ENCODE measurements around the gene A2ML1.
"Not testable (repeated sequence)": the region's sequence is repeated elsewhere in the genome, so short reads cannot be mapped to it uniquely, and the experiment has no call there.

Gene A2ML1

DNA sequence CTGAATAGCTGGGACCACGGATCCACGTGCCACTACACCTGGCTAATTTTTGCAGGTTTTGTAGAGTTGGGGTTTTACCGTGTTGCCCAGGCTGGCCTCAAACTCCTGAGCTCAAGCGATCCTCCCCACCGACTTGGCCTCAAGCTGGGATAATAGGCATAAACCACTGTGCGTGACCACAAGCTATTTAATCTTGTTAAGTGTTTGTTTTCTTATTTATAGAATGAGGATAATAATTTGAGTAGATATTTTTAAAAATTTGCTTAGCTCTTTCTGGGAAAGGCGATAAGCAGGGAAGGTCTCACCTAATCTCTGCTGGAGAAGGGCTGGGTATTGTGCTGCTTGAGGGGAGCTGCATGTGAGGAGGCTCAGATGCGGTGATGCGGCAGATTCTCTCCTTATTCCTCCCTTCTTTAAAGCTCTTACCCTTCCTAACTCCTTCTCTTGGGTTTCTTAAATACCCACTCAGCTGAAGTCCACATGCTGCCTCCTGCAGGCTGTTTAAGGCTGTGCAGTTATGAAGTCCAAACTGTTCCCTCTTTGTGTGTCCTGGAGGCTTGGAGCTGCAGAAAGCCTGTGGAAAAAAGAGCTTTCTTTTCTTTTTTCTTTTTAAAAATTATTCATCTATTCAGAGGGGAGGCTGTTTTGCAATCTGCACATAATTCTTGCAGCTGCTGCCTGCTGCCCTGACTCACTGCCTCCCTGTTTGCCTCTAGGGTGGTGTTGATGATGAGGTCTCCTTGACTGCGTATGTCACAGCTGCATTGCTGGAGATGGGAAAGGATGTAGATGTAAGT lies 37.9 kb downstream of the A2ML1 start:
- peak; percentile 1 to 39 for DNase-seq

DNA sequence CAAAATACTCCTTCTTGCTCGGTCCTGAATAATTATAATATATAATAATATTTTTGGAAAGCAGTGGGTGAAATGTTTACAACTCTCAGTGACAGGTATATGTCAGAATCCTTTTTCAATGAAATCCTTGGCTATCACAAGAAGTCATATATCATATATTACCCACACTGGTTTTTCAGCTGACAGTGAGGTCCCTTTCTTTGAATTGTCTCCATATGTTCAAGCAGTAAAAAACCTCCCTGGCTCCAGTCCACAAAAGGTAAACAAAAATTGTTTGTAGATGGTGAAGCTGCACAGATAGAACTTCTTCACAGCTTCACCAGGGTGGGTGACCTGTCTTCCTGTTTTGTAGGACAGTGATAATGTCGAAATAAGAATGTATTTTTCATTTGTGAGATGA lies 44.0 kb downstream of the A2ML1 start:
- DNase-seq, result no peak

GRCh38 chr12:8867009-8867408 lies 44.6 kb downstream of the A2ML1 start:
- DNase-seq, result no peak

- no peak for DNase-seq
Observed at GRCh38 chr12:8867786-8868185, 45.4 kb downstream of the A2ML1 start.

DNA sequence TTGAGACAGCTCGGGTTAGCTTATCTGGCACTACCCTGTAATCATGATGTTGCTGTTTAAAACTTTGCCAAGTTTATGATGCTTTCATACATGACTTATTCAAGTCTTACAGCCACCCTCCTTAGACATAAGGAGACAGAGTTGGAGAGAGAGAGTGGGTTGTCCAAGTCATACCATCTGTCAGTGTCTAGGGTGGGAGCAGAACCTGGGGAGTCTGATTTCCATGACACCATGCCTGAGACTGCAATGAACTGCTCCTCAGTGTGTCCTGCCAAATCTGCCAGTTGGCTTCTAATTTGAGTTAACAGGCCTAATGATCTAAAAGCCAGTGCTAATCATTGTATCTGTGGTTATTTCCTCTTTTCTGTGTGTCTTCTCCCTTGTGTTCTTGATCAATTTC lies 48.2 kb downstream of the A2ML1 start:
- DNase-seq, result no peak

DNA sequence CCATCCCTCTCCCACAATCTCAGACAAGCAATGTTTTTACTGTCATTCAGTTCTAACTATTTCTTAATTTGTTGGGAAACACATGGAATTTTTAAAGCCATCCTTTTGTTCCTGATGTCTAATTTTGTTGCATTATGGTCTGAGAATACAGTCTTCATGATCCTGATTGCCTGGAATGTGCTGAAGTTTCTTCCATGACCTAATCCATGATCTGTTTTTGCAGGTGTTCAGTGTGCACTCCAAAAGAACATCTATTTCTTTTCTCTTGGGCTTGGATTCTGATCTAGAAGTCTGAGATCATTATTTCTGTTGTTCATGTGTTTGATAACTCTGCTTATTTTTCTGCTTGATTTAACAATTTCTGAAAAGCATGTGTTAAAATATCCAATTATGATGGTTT lies 48.6 kb downstream of the A2ML1 start:
- DNase-seq, result no peak

- DNase-seq, result no peak
Observed at GRCh38 chr12:8876887-8877286, 54.5 kb downstream of the A2ML1 start.

- DNase-seq, result no peak
Observed at GRCh38 chr12:8886502-8887284, 64.3 kb downstream of the A2ML1 start.

DNA sequence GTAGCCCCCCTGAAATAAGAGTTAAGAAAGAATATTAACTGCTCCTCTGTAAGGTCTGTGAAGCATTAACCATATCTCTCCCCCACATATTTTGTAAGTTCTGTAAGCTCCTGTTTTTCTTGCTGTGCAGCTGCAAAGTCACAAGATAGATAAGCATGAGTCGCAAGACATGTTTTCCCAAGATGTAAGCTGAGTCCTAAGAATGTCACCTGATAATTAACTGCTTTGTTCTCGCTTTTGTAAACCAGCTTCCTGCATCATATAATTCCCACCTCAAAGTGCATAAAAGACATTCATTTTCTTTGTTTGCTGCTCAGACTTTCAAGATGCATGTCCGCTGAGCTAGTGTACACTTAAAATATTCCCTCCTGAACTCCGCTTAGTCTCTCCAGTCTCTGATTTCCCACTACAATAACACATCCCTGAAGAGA lies 64.9 kb downstream of the A2ML1 start:
- no peak for DNase-seq

GRCh38 chr12:8890313-8891085 lies 68.1 kb downstream of the A2ML1 start:
- peak; percentile 9 to 46 for DNase-seq

- no peak for DNase-seq
Observed at GRCh38 chr12:8891976-8892375, 69.6 kb downstream of the A2ML1 start.

DNA sequence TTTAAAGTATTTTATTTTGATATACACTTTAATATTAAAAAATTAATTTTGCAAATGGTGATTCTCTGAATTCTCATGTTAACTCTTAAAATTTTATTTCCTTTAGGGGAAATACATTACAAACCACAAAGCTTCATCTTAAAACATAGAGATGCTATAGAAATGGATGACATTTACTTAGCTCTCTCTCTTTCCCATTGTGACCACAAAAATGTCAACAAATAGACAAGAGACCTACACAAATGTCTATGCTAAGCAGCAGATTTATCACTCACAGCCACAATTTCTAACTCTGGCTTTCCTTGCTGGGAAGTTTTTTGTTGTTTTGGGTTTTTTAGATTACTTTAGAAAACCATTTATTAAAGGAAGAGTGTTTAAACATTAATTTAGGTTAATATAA lies 72.0 kb downstream of the A2ML1 start:
- DNase-seq, result no peak

- no peak for DNase-seq
Observed at GRCh38 chr12:8894986-8895385, 72.6 kb downstream of the A2ML1 start.

DNA sequence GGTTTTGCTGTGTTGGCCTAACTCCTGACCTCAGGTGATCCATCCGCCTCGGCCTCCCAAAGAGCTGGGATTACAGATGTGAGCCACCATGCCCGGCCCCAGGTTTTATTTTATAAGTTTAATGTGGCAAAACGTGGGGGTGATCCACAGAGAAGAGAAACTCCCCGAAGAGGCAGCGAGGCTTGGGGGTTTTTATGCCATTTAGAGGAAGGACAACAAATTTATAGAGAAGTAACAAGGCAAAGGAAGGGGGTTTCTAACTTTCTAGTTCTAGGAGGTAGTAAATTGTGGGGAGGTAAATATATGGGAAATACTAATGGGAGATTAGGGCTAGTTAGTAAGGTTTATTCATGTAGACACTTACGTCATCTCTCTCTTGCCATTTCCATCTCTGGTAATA lies 74.7 kb downstream of the A2ML1 start:
- DNase-seq, result no peak

DNA sequence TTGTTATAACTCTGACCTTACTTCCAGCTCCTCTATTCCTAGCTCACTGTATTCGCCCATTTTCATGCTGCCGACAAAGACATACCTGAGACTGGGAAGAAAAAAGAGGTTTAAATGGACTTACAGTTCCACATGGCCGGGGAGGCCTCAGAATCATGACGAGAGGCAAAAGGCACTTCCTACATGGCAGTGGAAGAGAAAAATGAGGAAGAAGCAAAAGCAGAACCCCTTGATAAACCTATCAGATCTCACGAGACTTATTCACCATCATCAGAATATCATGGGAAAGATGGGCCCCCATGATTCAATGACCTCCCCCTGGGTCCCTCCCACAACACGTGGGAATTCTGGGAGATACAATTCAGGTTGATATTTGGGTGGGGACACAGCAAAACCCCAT lies 77.4 kb downstream of the A2ML1 start:
- DNase-seq, result no peak

DNA sequence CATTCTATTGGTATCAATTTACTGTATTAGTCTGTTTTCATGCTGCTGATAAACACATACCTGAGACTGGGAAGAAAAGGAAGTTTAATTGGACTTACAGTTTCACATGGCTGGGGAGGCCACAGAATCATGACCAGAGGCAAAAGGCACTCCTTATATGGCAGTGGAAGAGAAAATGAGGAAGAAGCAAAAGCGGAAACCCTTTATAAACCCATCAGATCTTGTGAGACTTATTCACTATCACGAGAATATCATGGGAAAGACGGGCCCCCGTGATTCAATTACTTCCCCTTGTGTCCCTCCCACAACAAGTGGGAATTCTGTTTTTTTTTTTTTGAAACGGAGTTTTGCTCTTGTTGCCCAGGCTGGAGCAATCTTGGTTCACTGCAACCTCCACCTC lies 80.3 kb downstream of the A2ML1 start:
- not testable (repeated sequence) for DNase-seq

- no peak for DNase-seq
Observed at GRCh38 chr12:8903646-8904045, 81.2 kb downstream of the A2ML1 start.

GRCh38 chr12:8904665-8905064 lies 82.2 kb downstream of the A2ML1 start:
- DNase-seq, result no peak

DNA sequence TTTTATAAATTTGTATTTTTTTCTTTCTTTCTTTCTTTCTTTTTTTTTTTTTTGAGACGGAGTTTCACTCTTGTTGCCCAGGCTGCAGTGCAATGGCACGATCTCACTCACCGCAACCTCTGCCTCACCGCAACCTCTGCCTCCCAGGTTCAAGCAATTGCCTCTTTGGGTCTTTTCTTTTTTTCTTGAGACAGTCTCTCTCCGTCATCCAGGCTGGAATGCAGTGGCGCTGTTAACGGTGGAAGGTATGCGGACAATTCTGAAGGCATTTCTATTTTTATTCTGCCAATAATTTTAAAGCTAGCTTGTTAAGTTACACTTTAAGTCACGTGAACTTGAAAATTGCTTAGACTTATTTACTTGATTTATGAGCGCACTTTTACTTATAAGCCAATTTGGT lies 83.1 kb downstream of the A2ML1 start:
- no peak for DNase-seq

DNA sequence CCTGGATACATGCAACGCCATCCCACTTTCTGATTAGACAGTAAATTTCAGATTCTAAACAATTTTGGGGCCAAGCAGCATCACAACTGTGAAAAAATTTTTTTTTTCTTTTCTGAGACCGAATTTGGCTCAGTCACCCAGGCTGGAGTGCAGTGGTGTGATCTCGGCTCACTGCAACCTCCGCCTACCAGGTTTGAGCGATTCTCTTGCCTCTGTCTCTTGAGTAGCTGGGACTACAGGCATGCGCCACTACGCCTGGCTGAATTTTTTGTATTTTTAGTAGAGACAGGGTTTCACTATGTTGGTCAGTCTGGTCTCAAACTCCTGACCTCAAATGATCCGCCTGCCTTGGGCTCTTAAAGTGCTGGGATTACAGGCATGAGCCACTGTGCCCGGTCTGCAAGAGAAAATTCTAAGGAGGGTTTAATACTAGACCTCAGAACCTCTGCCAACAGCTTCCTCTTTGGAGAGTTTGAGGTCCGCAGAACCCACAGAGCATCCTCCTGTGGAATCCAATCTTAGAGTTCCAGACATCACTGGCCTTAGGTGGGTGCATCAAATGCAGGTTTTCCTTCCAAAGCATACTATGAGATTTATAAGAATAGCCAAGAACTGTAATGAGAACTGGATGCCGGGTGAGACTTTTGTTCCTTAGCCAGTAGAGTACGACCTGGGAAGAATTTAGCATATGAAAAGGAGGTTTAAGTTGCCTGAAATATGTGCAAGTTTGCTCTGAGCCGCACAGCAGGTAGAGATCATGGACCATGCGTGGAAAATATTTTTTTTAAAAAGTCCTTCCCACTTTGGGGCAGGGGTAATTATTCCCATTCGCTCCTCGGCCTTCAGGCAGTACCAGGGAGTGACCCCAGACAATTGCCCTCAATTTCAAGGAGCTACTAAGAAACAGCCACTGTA lies 84.1 kb downstream of the A2ML1 start:
- no peak for DNase-seq

DNA sequence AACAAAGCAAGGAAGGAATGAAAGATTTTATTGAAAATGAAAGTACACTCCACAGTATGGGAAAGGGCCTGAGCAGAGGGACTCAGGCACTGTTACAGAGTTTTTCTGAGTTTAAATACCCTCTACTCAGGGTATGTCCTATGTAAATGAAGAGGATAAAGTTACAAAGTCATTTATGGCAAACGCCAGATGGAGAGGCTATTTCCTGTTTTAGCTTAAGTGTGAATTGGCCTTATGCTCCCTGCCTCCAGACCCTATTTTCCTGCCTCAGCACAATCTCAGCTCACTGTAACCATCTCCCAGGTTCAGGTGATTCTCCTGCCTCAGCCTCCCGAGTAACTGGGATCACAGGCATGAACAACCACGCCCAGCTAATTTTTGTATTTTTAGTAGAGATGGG lies 85.1 kb downstream of the A2ML1 start:
- peak; percentile 44 to 72 for DNase-seq

DNA sequence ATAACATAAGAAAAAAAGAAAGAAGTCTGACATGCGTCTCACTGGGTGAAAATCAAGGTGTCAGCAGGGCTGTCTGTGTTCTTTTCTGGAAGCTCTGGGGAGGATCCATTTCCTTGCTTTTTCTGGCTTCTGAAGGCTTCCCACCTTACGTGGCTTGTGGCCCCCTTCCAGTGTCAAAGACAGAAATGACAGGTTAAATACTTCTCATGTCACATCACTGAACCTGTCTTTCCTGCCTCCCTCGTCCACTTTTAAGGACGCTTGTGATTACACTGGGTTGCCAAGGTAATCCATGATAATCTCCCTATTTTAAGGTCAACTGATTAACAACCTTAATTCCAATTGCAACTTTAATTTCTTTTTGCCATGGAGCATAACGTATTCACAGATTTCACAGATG lies 87.3 kb downstream of the A2ML1 start:
- DNase-seq, result no peak
